GM12891 (cell line): Measurements from ENCODE around the gene CENPE.
A peak's percentile ranks its signal among the peaks of the same experiment; 100 is the strongest.

Experiments used
- DNase-seq: peaks from one replicate; pipeline ENCODE4 v3.0.0; 2011; ENCODE audit warnings: low spot score; ENCODE audit not compliant: insufficient read length
- FAIRE-seq: peaks from 2 replicates; lab custom pipeline; 2011; peaks lifted over from hg19 to GRCh38; lab: Jason Lieb, UNC
- PAX5 ChIP-seq: IDR thresholded peaks from 2 replicates; pipeline ENCODE4 v1.6.1; 2011; ENCODE audit warnings: low read length, moderate library complexity, mild to moderate bottlenecking; ENCODE audit not compliant: insufficient read depth, severe bottlenecking
- POLR2A ChIP-seq: IDR thresholded peaks from 2 replicates; pipeline ENCODE4 v1.6.1; 2011; ENCODE audit warnings: low read depth, low read length, control low read depth
- POLR2AphosphoS5 ChIP-seq: IDR thresholded peaks from 2 replicates; pipeline ENCODE4 v1.6.1; 2011; ENCODE audit warnings: low read depth, low read length, control low read depth
- POU2F2 ChIP-seq: IDR thresholded peaks from 2 replicates; pipeline ENCODE4 v1.6.1; 2011; ENCODE audit warnings: low read depth, mild to moderate bottlenecking, control low read depth, low read length, moderate library complexity
- SPI1 ChIP-seq: IDR thresholded peaks from 2 replicates; pipeline ENCODE4 v1.6.1; 2011; ENCODE audit warnings: low read depth, low read length, control low read depth
- TAF1 ChIP-seq: IDR thresholded peaks from 2 replicates; pipeline ENCODE4 v1.6.1; 2011; ENCODE audit warnings: low read depth, low read length, control low read depth

CENPE gene

GRCh38 chr4:103085555-103086196 is 112.5 kb downstream of the CENPE start:
- FAIRE-seq (no peak), DNase-seq (no peak)
- no peak for TF ChIP-seq POLR2AphosphoS5
- TF ChIP-seq POLR2A, result no peak
- no peak for TF ChIP-seq PAX5
- no peak for TF ChIP-seq TAF1
- no peak for TF ChIP-seq SPI1
- no peak for TF ChIP-seq POU2F2

DNA sequence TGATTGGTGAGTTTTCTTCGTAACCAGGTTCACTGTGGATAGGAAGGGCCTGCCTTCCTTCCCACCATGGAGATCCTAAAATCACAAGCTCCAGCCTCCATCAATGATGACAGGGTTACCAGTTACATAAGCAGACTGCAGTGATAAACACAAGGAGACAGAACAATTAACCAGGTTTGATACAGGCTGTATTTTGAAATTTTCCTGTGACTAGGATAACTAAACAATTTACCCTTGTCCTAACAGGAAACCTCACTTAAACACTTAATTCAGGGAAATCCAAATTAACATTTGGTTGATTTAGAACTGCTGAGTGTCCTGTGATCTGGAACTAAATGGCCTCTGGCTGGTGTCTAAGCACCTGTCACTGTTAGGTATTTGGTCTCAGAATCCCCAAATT is 118.5 kb downstream of the CENPE start:
- TF ChIP-seq PAX5 (no peak), POLR2AphosphoS5 (no peak), POU2F2 (no peak), SPI1 (no peak), TAF1 (no peak), POLR2A (no peak)
- FAIRE-seq, result no peak
- DNase-seq, result no peak

DNA sequence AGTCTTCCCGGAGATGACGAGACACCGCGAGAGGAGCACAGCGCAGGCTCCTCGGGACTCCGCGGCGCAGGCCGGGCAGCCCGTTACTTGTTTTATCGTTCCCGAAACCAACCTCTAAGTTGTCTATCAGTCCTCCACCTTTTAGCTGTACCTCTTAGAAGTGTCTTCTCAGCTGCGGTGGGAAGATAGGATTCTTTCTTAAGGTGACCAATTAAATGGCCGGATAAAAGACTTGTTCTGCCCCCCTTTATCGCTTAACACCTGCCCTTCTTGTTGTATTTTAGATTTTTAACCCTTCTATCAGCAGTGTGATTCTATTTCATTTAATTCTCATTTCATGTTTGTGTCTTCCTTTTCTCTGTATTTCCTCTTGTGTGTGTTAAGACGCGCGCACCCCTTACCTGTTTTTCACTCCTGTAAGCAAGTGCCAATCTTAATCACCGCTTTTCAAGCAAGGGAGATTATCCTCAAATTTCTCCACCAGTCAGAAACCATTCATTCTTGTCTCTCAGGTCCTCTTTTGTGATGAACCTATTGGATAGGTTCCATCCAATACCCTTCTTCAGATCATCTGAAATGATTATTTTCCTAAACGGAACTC is 121.3 kb downstream of the CENPE start, which contains the start of gene SLC9B2:
SLC9B2 (minus strand) TSS at position 15 of the 601 bp plus-strand sequence. CDS start 9,211 bp downstream, outside the sequence.
- no peak for DNase-seq
- FAIRE-seq, result no peak
- TF ChIP-seq POU2F2, result no peak
- peak; percentile 68; the same call in 1 of the 2 replicates for TF ChIP-seq TAF1
- TF ChIP-seq POLR2A, result peak; percentile 44; the same call in 1 of the 2 replicates
- TF ChIP-seq PAX5, result no peak
- peak; percentile 3; the same call in 1 of the 2 replicates for TF ChIP-seq POLR2AphosphoS5
- TF ChIP-seq SPI1, result no peak

DNA sequence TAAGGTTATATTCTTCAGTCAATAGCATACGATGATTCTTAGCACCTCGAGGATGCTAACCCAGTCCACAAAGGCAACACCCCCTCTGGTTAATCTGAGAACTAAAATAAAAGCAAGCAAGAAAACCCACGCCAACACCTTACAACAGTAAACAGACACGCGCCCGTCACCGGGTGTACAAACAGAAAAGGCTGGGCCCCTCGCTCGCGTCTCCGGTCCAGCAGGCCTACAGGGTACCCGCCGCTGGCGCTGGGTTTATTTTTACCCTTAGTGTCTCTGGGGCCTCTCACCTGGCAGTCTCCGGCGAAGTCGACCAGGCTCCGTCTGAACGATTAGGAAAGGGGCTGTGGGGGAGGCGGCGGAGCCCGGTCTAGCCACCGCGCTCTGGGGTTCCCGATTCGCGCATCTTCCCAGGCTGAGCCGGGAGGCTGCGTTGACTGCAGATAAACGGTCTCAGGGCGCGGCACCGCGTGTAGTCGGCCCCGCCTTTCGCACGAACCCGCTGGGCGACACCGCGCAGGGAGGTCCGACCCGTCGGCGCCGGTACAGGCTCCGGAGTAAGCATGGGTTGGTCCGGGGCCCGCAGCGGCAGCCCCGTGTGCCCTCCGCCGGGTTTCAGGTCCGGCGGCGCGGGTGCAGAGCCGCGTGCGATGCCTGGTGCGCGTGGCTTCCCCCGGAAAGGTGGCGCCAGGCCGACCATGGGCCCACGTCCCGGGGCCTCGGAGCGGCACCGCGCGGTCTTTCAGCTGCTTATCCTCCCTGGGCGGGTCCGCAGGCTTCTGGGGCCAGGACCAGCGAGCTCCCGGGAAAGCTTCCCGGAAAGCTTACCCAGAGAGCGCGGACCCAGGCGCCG is 122.0 kb downstream of the CENPE start:
- DNase-seq (peak; percentile 35), FAIRE-seq (peak; percentile 85)
- TF ChIP-seq POLR2AphosphoS5, result peak; percentile 47; the same call in 1 of the 2 replicates
- TF ChIP-seq POU2F2, result no peak

GRCh38 chr4:103075435-103075893 is 122.7 kb downstream of the CENPE start:
- no peak for FAIRE-seq
- no peak for DNase-seq
- TF ChIP-seq TAF1, result no peak
- no peak for TF ChIP-seq POLR2AphosphoS5
- TF ChIP-seq POU2F2, result no peak
- no peak for TF ChIP-seq PAX5
- TF ChIP-seq SPI1, result no peak
- TF ChIP-seq POLR2A, result no peak

- no peak for TF ChIP-seq POLR2A
- no peak for TF ChIP-seq POU2F2
- TF ChIP-seq POLR2AphosphoS5, result no peak
- 0 out of 2 replicates have a peak, but pooled peaks have one; percentile 19 for TF ChIP-seq TAF1
- TF ChIP-seq PAX5, result no peak
- TF ChIP-seq SPI1, result peak; percentile 90
- FAIRE-seq, result peak; percentile 74
- no peak for DNase-seq
These were observed 123.3 kb downstream of the CENPE start for GRCh38 chr4:103074744-103075434.

DNA sequence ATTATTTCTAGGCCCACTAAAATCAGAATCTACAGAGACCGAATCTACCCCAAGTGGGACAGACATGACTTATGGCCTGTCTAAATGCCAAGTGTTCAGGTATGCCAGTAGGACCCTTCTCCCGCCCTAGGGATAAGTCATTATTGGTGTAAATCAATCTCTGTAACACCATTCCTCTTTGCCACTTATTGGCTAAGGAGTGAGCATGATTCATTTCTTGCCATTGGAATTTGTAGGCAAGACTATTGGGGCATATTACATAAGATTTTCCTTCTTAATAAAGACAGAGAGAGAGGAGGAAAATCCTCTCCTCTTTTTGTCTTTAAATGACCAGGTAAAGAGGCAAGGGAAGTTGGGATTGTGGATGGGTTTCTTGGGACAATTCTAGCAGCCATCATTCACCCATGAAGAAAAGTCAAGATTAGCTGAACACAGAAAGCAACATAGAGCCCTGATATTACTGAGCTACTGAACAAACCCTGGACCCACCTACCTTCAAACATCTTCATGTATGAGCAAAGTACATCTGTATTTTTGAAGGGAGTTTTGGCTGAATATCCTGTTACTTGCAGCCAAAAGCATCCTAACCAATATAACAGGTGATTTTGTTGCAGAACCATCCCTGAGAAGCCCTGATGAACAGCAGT is 124.2 kb downstream of the CENPE start:
- no peak for TF ChIP-seq PAX5
- TF ChIP-seq POLR2AphosphoS5, result no peak
- no peak for TF ChIP-seq TAF1
- no peak for TF ChIP-seq POU2F2
- no peak for TF ChIP-seq POLR2A
- no peak for TF ChIP-seq SPI1
- FAIRE-seq (no peak), DNase-seq (no peak)
